Measurements from ENCODE around the gene EHMT1. TPM values are rescaled to one million over a fixed set of nuclear protein-coding genes. Genes with fewer than 3 reads are reported as not detected.

The EHMT1 gene
- total and polyA plus RNA-seq, 8 donors: 29.9 to 51.1 (median 32.6) TPM

- H3K9me3 ChIP-seq: no peaks in the 10 kb centered on the region
- no peak overlapping the region for H3K27ac ChIP-seq
- no peak overlapping the region for H3K4me3 ChIP-seq
- H3K36me3 ChIP-seq: peaks cover 0 to 10% (median 0%) of the 10 kb centered on the region in 3 donors
- FAIRE-seq (no peak), ATAC-seq (no peak), DNase-seq (peak in 2 of 6 donors; percentile 37 to 64)
- 90 to 91% methylated on average over 23 of the region's 23 CpGs for WGBS, 2 donors
- intact Hi-C loops (cut with DNase I): no loop called here
- H3K4me1 ChIP-seq: peaks cover 7 to 17% (median 12%) of the 10 kb centered on the region in 3 donors
- H3K27me3 ChIP-seq: no peaks in the 10 kb centered on the region
- TF ChIP-seq CTCF (IDR thresholded peaks at IDR 0.05): no peak
Measured at GRCh38 chr9:137580209-137580953, 38.4 kb upstream of the EHMT1 start.

- 95% methylated on average over 4 of the region's 4 CpGs for WGBS, 2 donors
- TF ChIP-seq CTCF (IDR thresholded peaks at IDR 0.05): no peak
Measured at GRCh38 chr9:137580954-137581322, 37.9 kb upstream of the EHMT1 start.

GRCh38 chr9:137581361-137582285, 37.2 kb upstream of the EHMT1 start:
- Histone ChIP-seq H3K27ac (no peak overlapping the region), H3K4me3 (no peak overlapping the region), H3K4me1 (peaks cover 4 to 15% (median 10%) of the 10 kb centered on the region in 3 donors), H3K36me3 (peaks cover 0 to 7% (median 2%) of the 10 kb centered on the region in 3 donors), H3K27me3 (no peaks in the 10 kb centered on the region), H3K9me3 (no peaks in the 10 kb centered on the region)
- peak in 1 of 6 donors; percentile 22 for DNase-seq
- TF ChIP-seq CTCF (IDR thresholded peaks at IDR 0.05): no peak
- no peak for FAIRE-seq
- intact Hi-C loops (cut with DNase I): no loop called here
- WGBS, 2 donors: 90 to 92% methylated on average over 21 to 22 of the region's 22 CpGs
- no peak for ATAC-seq

More at GRCh38 chr9:137580954-137581322, 37.9 kb upstream of the EHMT1 start:
- Histone ChIP-seq H3K4me1 (peaks cover 7 to 17% (median 12%) of the 10 kb centered on the region in 3 donors), H3K36me3 (peaks cover 0 to 6% (median 0%) of the 10 kb centered on the region in 3 donors), H3K9me3 (no peaks in the 10 kb centered on the region), H3K27me3 (no peaks in the 10 kb centered on the region), H3K4me3 (no peak overlapping the region), H3K27ac (no peak overlapping the region)
- no peak for DNase-seq
- no peak for FAIRE-seq
- intact Hi-C loops (cut with DNase I): no loop called here
- no peak for ATAC-seq

- H3K4me3 ChIP-seq: no peak overlapping the region
- FAIRE-seq (no peak), ATAC-seq (no peak), DNase-seq (peak in 1 of 6 donors; percentile 39)
- WGBS, 2 donors: 71 to 74% methylated on average over 20 of the region's 20 CpGs
- no peak overlapping the region for H3K27ac ChIP-seq
- no peaks in the 10 kb centered on the region for H3K9me3 ChIP-seq
- no peaks in the 10 kb centered on the region for H3K27me3 ChIP-seq
- peak in 1 of 4 donors; percentile 10 for TF ChIP-seq CTCF (IDR thresholded peaks at IDR 0.05)
- peaks cover 0 to 15% (median 7%) of the 10 kb centered on the region in 3 donors for H3K36me3 ChIP-seq
- peaks cover 0 to 10% (median 2%) of the 10 kb centered on the region in 3 donors for H3K4me1 ChIP-seq
- intact Hi-C loops (cut with DNase I): no loop called here
Measured at GRCh38 chr9:137582286-137582860, 36.4 kb upstream of the EHMT1 start.
